ENCODE measurements around the gene NTF4. TPM values are rescaled to one million over a fixed set of nuclear protein-coding genes. Genes with fewer than 3 reads are reported as not detected.

The NTF4 gene
- total RNA-seq, 1 experiment from 2014 or later: 1.7 TPM

GRCh38 chr19:49109569-49110233 lies 45.1 kb upstream of the NTF4 start:
- no TSS peak for BruUV-seq (replicated peaks)
- Histone ChIP-seq H3K9ac (ENCODE audit: low read length) (no peak overlapping the region), H3K27ac (ENCODE audit: low read depth, low read length) (no peak overlapping the region), H3K79me2 (ENCODE audit: insufficient read depth, low read length) (peaks cover 10% of the 10 kb centered on the region; the same call in 1 of the 2 replicates), H3K4me3 (replicated peaks in 1 of 2; ENCODE audit: low read depth in 1 of 2, low read length in 2 of 2) (no peak overlapping the region), H3K36me3 (ENCODE audit: control insufficient read depth in 1 of 2, insufficient read depth in 2 of 2, low read length in 2 of 2) (peaks cover 31 to 35% of the 10 kb centered on the region in 2 experiments), H3K27me3 (ENCODE audit: insufficient read depth, low read length) (no peaks in the 10 kb centered on the region), H2AFZ (ENCODE audit: low read depth, low read length, poor library complexity, severe bottlenecking) (no peak overlapping the region), H4K20me1 (ENCODE audit: insufficient read depth) (no peaks in the 10 kb centered on the region), H3K9me2 (ENCODE audit: insufficient read depth) (no peaks in the 10 kb centered on the region), H3K4me2 (ENCODE audit: low read length) (no peak overlapping the region), H3K4me1 (ENCODE audit: control insufficient read depth in 1 of 2, insufficient read depth in 2 of 2, low read length in 2 of 2) (peaks cover 5 to 18% of the 10 kb centered on the region in 2 experiments; a peak in 3 of 4 replicates), H3K9me3 (ENCODE audit: control insufficient read depth in 1 of 2, insufficient read depth in 1 of 2, low read depth in 1 of 2, low read length in 2 of 2) (no peaks in the 10 kb centered on the region)
- TF ChIP-seq ATF3 (IDR thresholded peaks at IDR 0.05) (no peak), CBX3 (IDR thresholded peaks at IDR 0.05; ENCODE audit: low read depth) (no peak), EZH2phosphoT487 (IDR thresholded peaks at IDR 0.05; ENCODE audit: borderline replicate concordance) (no peak), CEBPB (IDR thresholded peaks at IDR 0.05; ENCODE audit: low read depth) (no peak), SP1 (IDR thresholded peaks at IDR 0.05; ENCODE audit: low read depth) (no peak), EGR1 (IDR thresholded peaks at IDR 0.05; ENCODE audit: low read depth) (no peak), RAD21 (IDR thresholded peaks at IDR 0.05; ENCODE audit: low read depth) (no peak), JUND (IDR thresholded peaks at IDR 0.05) (no peak)
- ChIA-PET RAD21 (ENCODE audit: low non-redundant PET in 1 of 2, low total read pairs in 2 of 2, uncharacterized antibody in 2 of 2, unreplicated experiment in 2 of 2) (no interaction called here), CTCF (interaction anchor here (1.1 kb wide), 1 partner anchor 12 kb away, joined by 7 read pairs; no protein-coding TSS in a partner anchor), POLR2A (no interaction called here)
- ATAC-seq (no peak), DNase-seq (ENCODE audit: low read depth, low spot score) (no peak)
- intact Hi-C loops (cut with micrococcal nuclease): no loop called here

- TF ChIP-seq POLR2AphosphoS5 (IDR thresholded peaks at IDR 0.05; ENCODE audit: low read depth, low read length) (0 out of 2 replicates have a peak, but pooled peaks have one; percentile 16), ATF3 (IDR thresholded peaks at IDR 0.05) (no peak)
- H3K27ac ChIP-seq (ENCODE audit: low read depth, low read length): no peak overlapping the region
- peaks cover 5 to 17% of the 10 kb centered on the region in 2 experiments; a peak in 3 of 4 replicates for H3K4me1 ChIP-seq (ENCODE audit: control insufficient read depth in 1 of 2, insufficient read depth in 2 of 2, low read length in 2 of 2)
- H3K9me3 ChIP-seq (ENCODE audit: control insufficient read depth in 1 of 2, insufficient read depth in 1 of 2, low read depth in 1 of 2, low read length in 2 of 2): no peaks in the 10 kb centered on the region
- no peak overlapping the region for H3K4me2 ChIP-seq (ENCODE audit: low read length)
- DNase-seq (ENCODE audit: low read depth, low spot score): no peak
- peaks cover 31 to 42% of the 10 kb centered on the region in 2 experiments for H3K36me3 ChIP-seq (ENCODE audit: control insufficient read depth in 1 of 2, insufficient read depth in 2 of 2, low read length in 2 of 2)
- H2AFZ ChIP-seq (ENCODE audit: low read depth, low read length, poor library complexity, severe bottlenecking): no peak overlapping the region
- no peak overlapping the region for H3K4me3 ChIP-seq (replicated peaks in 1 of 2; ENCODE audit: low read depth in 1 of 2, low read length in 2 of 2)
- H4K20me1 ChIP-seq (ENCODE audit: insufficient read depth): no peaks in the 10 kb centered on the region
- no peak for ATAC-seq
- no peaks in the 10 kb centered on the region for H3K9me2 ChIP-seq (ENCODE audit: insufficient read depth)
- intact Hi-C loops (cut with micrococcal nuclease): no loop called here
- no peak overlapping the region for H3K9ac ChIP-seq (ENCODE audit: low read length)
- no TSS peak for BruUV-seq (replicated peaks)
- RAD21 ChIA-PET (ENCODE audit: low non-redundant PET in 1 of 2, low total read pairs in 2 of 2, uncharacterized antibody in 2 of 2, unreplicated experiment in 2 of 2): no interaction called here
- CTCF ChIA-PET: interaction anchor here (1.1 kb wide), 1 partner anchor 11 kb away, joined by 7 read pairs; no protein-coding TSS in a partner anchor
- peaks cover 16% of the 10 kb centered on the region; the same call in 1 of the 2 replicates for H3K79me2 ChIP-seq (ENCODE audit: insufficient read depth, low read length)
- no peaks in the 10 kb centered on the region for H3K27me3 ChIP-seq (ENCODE audit: insufficient read depth, low read length)
- POLR2A ChIA-PET: no interaction called here
Observed at GRCh38 chr19:49109051-49109450, 44.4 kb upstream of the NTF4 start.
